AG04450 (cell line): ENCODE measurements around the gene CSAG1. TPM values are rescaled to one million over a fixed set of nuclear protein-coding genes. Genes with fewer than 3 reads are reported as not detected.
"Not testable (repeated sequence)": the region's sequence is repeated elsewhere in the genome, so short reads cannot be mapped to it uniquely, and the experiment has no call there.

Experiments
- CTCF ChIA-PET: fragments of 300-600, 350-600 bp; formaldehyde crosslinking; extraction: SDS; loops from one replicate; lab custom pipeline; 2022; ENCODE audit warnings: antibody characterized with exemption, inconsistent platforms; lab: Charles Lee
- POLR2A ChIA-PET: fragments of 350-600 bp; formaldehyde crosslinking; extraction: SDS; loops from one replicate; lab custom pipeline; 2021; ENCODE audit warnings: antibody characterized with exemption, inconsistent platforms; lab: Yijun Ruan, JAX
- DNase-seq: peaks from one replicate; pipeline ENCODE4 v3.0.0-alpha.2; 2011; ENCODE audit warnings: low read depth, low spot score
- H3K27ac ChIP-seq: one replicate; pipeline ENCODE4 v1.5.1; 2012; ENCODE audit warnings: low read depth, low read length, control low read depth
- H3K27me3 ChIP-seq: one replicate; pipeline ENCODE4 v1.6.0; 2012; ENCODE audit warnings: low read length; ENCODE audit not compliant: control insufficient read depth, insufficient read depth
- H3K4me3 ChIP-seq: 2 replicates; pipeline ENCODE4 v1.5.1; 2011; ENCODE audit warnings: mild to moderate bottlenecking, low read depth, low read length, control low read depth
- H3K9me3 ChIP-seq: 2 replicates; pipeline ENCODE4 v1.5.1; 2012; ENCODE audit warnings: low read length; ENCODE audit not compliant: control insufficient read depth, insufficient read depth
- polyA plus RNA-seq: library from polyadenylated mRNA; depleted of rRNA; stranded (reverse); fragments of >200 nt; gene quantifications from 2 replicates; pipeline ENCODE4 v1.2.3, GENCODE V29; 2011; rRNA removed

Gene CSAG1
- polyA plus RNA-seq, 1 experiment: not detected

- H3K4me3 ChIP-seq, H3K27ac ChIP-seq, H3K9me3 ChIP-seq, POLR2A ChIA-PET, H3K27me3 ChIP-seq, CTCF ChIA-PET, DNase-seq: not testable (repeated sequence)
Observed at GRCh38 chrX:152713195-152713594, 20.3 kb downstream of the CSAG1 start.

DNA sequence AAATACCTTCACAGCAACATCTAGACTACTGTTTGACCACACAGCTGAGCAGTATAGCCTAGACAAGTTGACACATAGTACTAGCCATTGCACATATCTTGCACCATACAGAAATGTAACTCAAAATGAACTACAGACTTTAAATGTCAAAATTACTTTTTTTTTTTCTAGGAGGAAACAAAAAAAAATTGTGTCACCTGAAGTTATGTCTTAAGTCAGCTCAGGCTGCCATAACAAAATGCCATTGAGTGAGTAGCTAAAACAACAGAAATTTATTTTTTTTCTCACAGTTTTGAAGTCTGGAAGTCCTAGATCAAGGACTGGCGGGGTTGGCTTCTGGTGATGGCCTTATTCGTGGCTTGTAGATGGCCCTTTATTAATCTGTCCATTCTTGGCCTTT, 24.3 kb downstream of the CSAG1 start, which contains the start of gene CSAG2:
Gene CSAG2 (minus strand): TSS at position 101 of the 400 bp plus-strand sequence. CDS start 161 bp downstream, outside the sequence.
- POLR2A ChIA-PET, H3K27me3 ChIP-seq, DNase-seq, CTCF ChIA-PET, H3K9me3 ChIP-seq, H3K4me3 ChIP-seq, H3K27ac ChIP-seq: not testable (repeated sequence)

- H3K4me3 ChIP-seq, H3K27me3 ChIP-seq, POLR2A ChIA-PET, DNase-seq, H3K27ac ChIP-seq, H3K9me3 ChIP-seq, CTCF ChIA-PET: not testable (repeated sequence)
Observed at GRCh38 chrX:152706500-152706899, 27.0 kb downstream of the CSAG1 start.

- POLR2A ChIA-PET, H3K4me3 ChIP-seq, H3K27ac ChIP-seq, DNase-seq, CTCF ChIA-PET, H3K27me3 ChIP-seq, H3K9me3 ChIP-seq: not testable (repeated sequence)
Observed at GRCh38 chrX:152700390-152700789, 33.1 kb downstream of the CSAG1 start.

GRCh38 chrX:152697952-152698931, 35.3 kb downstream of the CSAG1 start, which contains the start of gene MAGEA3:
Gene MAGEA3 (plus strand): TSS chrX:152698794. CDS start chrX:152700833, 2,039 bp downstream.
- H3K27me3 ChIP-seq, H3K9me3 ChIP-seq, DNase-seq, POLR2A ChIA-PET, H3K4me3 ChIP-seq, H3K27ac ChIP-seq, CTCF ChIA-PET: not testable (repeated sequence)

GRCh38 chrX:152681012-152681411, 52.5 kb downstream of the CSAG1 start:
- H3K27me3 ChIP-seq, CTCF ChIA-PET, H3K27ac ChIP-seq, H3K9me3 ChIP-seq, DNase-seq, POLR2A ChIA-PET, H3K4me3 ChIP-seq: not testable (repeated sequence)

Other genes with a start within 250 kb of the CSAG1 start
- 0.05 TPM in 2 replicates for gene GABRQ, start 95.8 kb downstream of the CSAG1 start, polyA plus RNA-seq
- gene MAGEA3, start 34.9 kb downstream of the CSAG1 start, polyA plus RNA-seq: not detected in 2 replicates
- gene CSAG2, start 24.4 kb downstream of the CSAG1 start, polyA plus RNA-seq: not detected in 2 replicates
- not detected in 2 replicates for gene MAGEA2B, start 19.1 kb downstream of the CSAG1 start, polyA plus RNA-seq
- gene MAGEA12, start within 50 bp of the CSAG1 start, polyA plus RNA-seq: not detected in 2 replicates
- gene MAGEA2, start 20.1 kb upstream of the CSAG1 start, polyA plus RNA-seq: not detected in 2 replicates
- not detected in 2 replicates for gene CSAG3, start 25.5 kb upstream of the CSAG1 start, polyA plus RNA-seq
- not detected in 2 replicates for gene MAGEA6, start 36.0 kb upstream of the CSAG1 start, polyA plus RNA-seq
- 53.8 and 70.9 TPM in 2 replicates for gene CETN2, start 97.0 kb upstream of the CSAG1 start, polyA plus RNA-seq
- 19.6 and 21.0 TPM in 2 replicates for gene NSDHL, start 97.3 kb upstream of the CSAG1 start, polyA plus RNA-seq
- gene ZNF185, start 164.3 kb upstream of the CSAG1 start, polyA plus RNA-seq: 8.7 and 10.3 TPM in 2 replicates